ENCODE results near the gene FOXD4. TPM values are rescaled to one million over a fixed set of nuclear protein-coding genes. Genes with fewer than 3 reads are reported as not detected.
"Not testable (repeated sequence)": the region's sequence is repeated elsewhere in the genome, so short reads cannot be mapped to it uniquely, and the experiment has no call there.

The FOXD4 gene
- total and polyA plus RNA-seq, 2 donors (not counting 3 experiments of a cell fraction or from before 2014, with no cell fraction given): 0.07 to 0.35 TPM

DNA sequence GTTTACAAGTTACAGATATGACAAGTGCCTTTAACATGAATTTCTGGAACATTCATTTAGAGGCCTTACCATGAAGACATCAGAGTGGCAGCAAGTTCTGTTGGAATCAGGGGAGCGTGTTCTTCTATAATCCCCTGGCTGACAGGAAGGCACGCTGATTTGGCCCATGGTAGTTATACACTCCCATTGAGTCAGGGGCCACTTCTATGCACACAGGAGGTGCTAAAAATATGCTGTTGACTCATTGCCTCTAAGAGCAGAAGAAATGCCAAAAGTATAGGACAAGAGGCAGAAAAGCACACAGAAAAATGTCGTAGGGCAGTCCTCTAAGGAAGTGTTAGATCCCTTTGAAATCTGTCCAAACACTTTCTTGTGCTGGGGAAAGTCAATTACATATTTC is 39.9 kb downstream of the FOXD4 start:
- H3K27ac ChIP-seq (ENCODE audit: insufficient read depth, low read depth, low read length); DNase-seq (ENCODE audit: low read depth, low spot score); FAIRE-seq; H3K9me1 ChIP-seq (replicated peaks; ENCODE audit: control insufficient read depth, extremely low read depth, insufficient read depth, low read length); H3K4me3 ChIP-seq (replicated peaks in 1 of 3; ENCODE audit: insufficient read depth in 1 of 3, low read depth in 1 of 3, low read length in 3 of 3); POLR2A ChIA-PET; H3K9me3 ChIP-seq (replicated peaks; ENCODE audit: control insufficient read depth, insufficient read depth, low read length); H3K4me1 ChIP-seq (ENCODE audit: control insufficient read depth, extremely low read depth, insufficient read depth, low read length); intact Hi-C loops (cut with micrococcal nuclease); H4K20me1 ChIP-seq (replicated peaks; ENCODE audit: control insufficient read depth, extremely low read depth, insufficient read depth, low read length); BruUV-seq (replicated peaks); H3K9ac ChIP-seq (replicated peaks; ENCODE audit: extremely low read depth, insufficient read depth, low read length); H2AFZ ChIP-seq (ENCODE audit: low read depth, low read length); H3K79me2 ChIP-seq (ENCODE audit: control insufficient read depth, insufficient read depth, low read length); dilution Hi-C loops (cut with MboI; ENCODE audit: extremely low pct_ligation_motif_present, low sequenced_read_pairs); CTCF ChIA-PET; H3K36me3 ChIP-seq (ENCODE audit: control insufficient read depth in 2 of 2, extremely low read depth in 1 of 2, insufficient read depth in 2 of 2, low read length in 2 of 2); H3K27me3 ChIP-seq (ENCODE audit: control insufficient read depth in 2 of 2, insufficient read depth in 2 of 2, low read length in 2 of 2); H3K4me2 ChIP-seq (ENCODE audit: insufficient read depth, low read length): not testable (repeated sequence)

DNA sequence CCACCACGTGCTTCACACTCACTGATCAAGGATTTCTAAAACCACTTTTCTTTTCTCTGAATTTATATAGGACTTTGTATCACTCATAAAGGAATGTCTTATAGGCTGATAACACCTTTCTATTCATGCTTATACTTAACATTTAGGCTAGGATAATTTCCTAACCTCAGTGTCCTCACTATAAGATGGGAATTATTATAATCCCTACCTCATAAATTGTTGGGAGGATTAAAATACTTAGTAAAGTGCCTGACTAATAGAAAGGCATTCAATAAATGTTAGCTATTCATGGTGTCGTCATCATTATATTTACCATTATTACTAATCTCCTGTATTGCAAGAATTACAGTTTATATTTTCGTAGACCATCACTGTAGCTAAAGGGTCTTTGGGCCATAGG is 41.8 kb downstream of the FOXD4 start:
- H4K20me1 ChIP-seq (replicated peaks; ENCODE audit: control insufficient read depth, extremely low read depth, insufficient read depth, low read length); H3K9me1 ChIP-seq (replicated peaks; ENCODE audit: control insufficient read depth, extremely low read depth, insufficient read depth, low read length); BruUV-seq (replicated peaks); intact Hi-C loops (cut with micrococcal nuclease); H3K4me2 ChIP-seq (ENCODE audit: insufficient read depth, low read length); POLR2A ChIA-PET; H3K9ac ChIP-seq (replicated peaks; ENCODE audit: extremely low read depth, insufficient read depth, low read length); DNase-seq (ENCODE audit: low read depth, low spot score); H2AFZ ChIP-seq (ENCODE audit: low read depth, low read length); FAIRE-seq; H3K79me2 ChIP-seq (ENCODE audit: control insufficient read depth, insufficient read depth, low read length); CTCF ChIA-PET; H3K9me3 ChIP-seq (replicated peaks; ENCODE audit: control insufficient read depth, insufficient read depth, low read length); H3K4me3 ChIP-seq (replicated peaks in 1 of 3; ENCODE audit: insufficient read depth in 1 of 3, low read depth in 1 of 3, low read length in 3 of 3); H3K36me3 ChIP-seq (ENCODE audit: control insufficient read depth in 2 of 2, extremely low read depth in 1 of 2, insufficient read depth in 2 of 2, low read length in 2 of 2); H3K4me1 ChIP-seq (ENCODE audit: control insufficient read depth, extremely low read depth, insufficient read depth, low read length); dilution Hi-C loops (cut with MboI; ENCODE audit: extremely low pct_ligation_motif_present, low sequenced_read_pairs); H3K27ac ChIP-seq (ENCODE audit: insufficient read depth, low read depth, low read length): not testable (repeated sequence)
- H3K27me3 ChIP-seq (ENCODE audit: control insufficient read depth in 2 of 2, insufficient read depth in 2 of 2, low read length in 2 of 2): peaks cover 4 to 15% of the 10 kb centered on the region in 2 experiments

- BruUV-seq (replicated peaks); H3K4me1 ChIP-seq (ENCODE audit: control insufficient read depth, extremely low read depth, insufficient read depth, low read length); H3K79me2 ChIP-seq (ENCODE audit: control insufficient read depth, insufficient read depth, low read length); H3K4me3 ChIP-seq (replicated peaks in 1 of 3; ENCODE audit: insufficient read depth in 1 of 3, low read depth in 1 of 3, low read length in 3 of 3); H2AFZ ChIP-seq (ENCODE audit: low read depth, low read length); H3K36me3 ChIP-seq (ENCODE audit: control insufficient read depth in 2 of 2, extremely low read depth in 1 of 2, insufficient read depth in 2 of 2, low read length in 2 of 2); DNase-seq (ENCODE audit: low read depth, low spot score); H3K9ac ChIP-seq (replicated peaks; ENCODE audit: extremely low read depth, insufficient read depth, low read length); H3K9me3 ChIP-seq (replicated peaks; ENCODE audit: control insufficient read depth, insufficient read depth, low read length); H4K20me1 ChIP-seq (replicated peaks; ENCODE audit: control insufficient read depth, extremely low read depth, insufficient read depth, low read length); H3K27ac ChIP-seq (ENCODE audit: insufficient read depth, low read depth, low read length); H3K4me2 ChIP-seq (ENCODE audit: insufficient read depth, low read length); CTCF ChIA-PET; POLR2A ChIA-PET; FAIRE-seq; dilution Hi-C loops (cut with MboI; ENCODE audit: extremely low pct_ligation_motif_present, low sequenced_read_pairs); intact Hi-C loops (cut with micrococcal nuclease); H3K9me1 ChIP-seq (replicated peaks; ENCODE audit: control insufficient read depth, extremely low read depth, insufficient read depth, low read length): not testable (repeated sequence)
- H3K27me3 ChIP-seq (ENCODE audit: control insufficient read depth in 2 of 2, insufficient read depth in 2 of 2, low read length in 2 of 2): peaks cover 4 to 15% of the 10 kb centered on the region in 2 experiments
Measured at GRCh38 chr9:73900-74525, 44.2 kb downstream of the FOXD4 start.

GRCh38 chr9:73076-73899 is 44.9 kb downstream of the FOXD4 start:
- H2AFZ ChIP-seq (ENCODE audit: low read depth, low read length); DNase-seq (ENCODE audit: low read depth, low spot score); FAIRE-seq; H3K4me2 ChIP-seq (ENCODE audit: insufficient read depth, low read length); H3K9ac ChIP-seq (replicated peaks; ENCODE audit: extremely low read depth, insufficient read depth, low read length); H3K9me3 ChIP-seq (replicated peaks; ENCODE audit: control insufficient read depth, insufficient read depth, low read length); H4K20me1 ChIP-seq (replicated peaks; ENCODE audit: control insufficient read depth, extremely low read depth, insufficient read depth, low read length); intact Hi-C loops (cut with micrococcal nuclease); H3K9me1 ChIP-seq (replicated peaks; ENCODE audit: control insufficient read depth, extremely low read depth, insufficient read depth, low read length); POLR2A ChIA-PET; H3K36me3 ChIP-seq (ENCODE audit: control insufficient read depth in 2 of 2, extremely low read depth in 1 of 2, insufficient read depth in 2 of 2, low read length in 2 of 2); H3K27ac ChIP-seq (ENCODE audit: insufficient read depth, low read depth, low read length); H3K79me2 ChIP-seq (ENCODE audit: control insufficient read depth, insufficient read depth, low read length); CTCF ChIA-PET; H3K4me1 ChIP-seq (ENCODE audit: control insufficient read depth, extremely low read depth, insufficient read depth, low read length); H3K4me3 ChIP-seq (replicated peaks in 1 of 3; ENCODE audit: insufficient read depth in 1 of 3, low read depth in 1 of 3, low read length in 3 of 3); BruUV-seq (replicated peaks); dilution Hi-C loops (cut with MboI; ENCODE audit: extremely low pct_ligation_motif_present, low sequenced_read_pairs): not testable (repeated sequence)
- H3K27me3 ChIP-seq (ENCODE audit: control insufficient read depth in 2 of 2, insufficient read depth in 2 of 2, low read length in 2 of 2): peaks cover 4 to 15% of the 10 kb centered on the region in 2 experiments

Data from endothelial cell of umbilical vein (primary cell).